HG02610 (cell line): ENCODE results near the gene ZBTB21.
"Not testable (repeated sequence)": the region's sequence is repeated elsewhere in the genome, so short reads cannot be mapped to it uniquely, and the experiment has no call there.

Experiments used
- ATAC-seq: cut with Tn5 transposase; IDR thresholded peaks from one replicate; pipeline ENCODE4 v1.9.1; 2021; ENCODE audit warnings: mild to moderate bottlenecking, moderate library complexity; ENCODE audit not compliant: unreplicated experiment

The ZBTB21 gene

DNA sequence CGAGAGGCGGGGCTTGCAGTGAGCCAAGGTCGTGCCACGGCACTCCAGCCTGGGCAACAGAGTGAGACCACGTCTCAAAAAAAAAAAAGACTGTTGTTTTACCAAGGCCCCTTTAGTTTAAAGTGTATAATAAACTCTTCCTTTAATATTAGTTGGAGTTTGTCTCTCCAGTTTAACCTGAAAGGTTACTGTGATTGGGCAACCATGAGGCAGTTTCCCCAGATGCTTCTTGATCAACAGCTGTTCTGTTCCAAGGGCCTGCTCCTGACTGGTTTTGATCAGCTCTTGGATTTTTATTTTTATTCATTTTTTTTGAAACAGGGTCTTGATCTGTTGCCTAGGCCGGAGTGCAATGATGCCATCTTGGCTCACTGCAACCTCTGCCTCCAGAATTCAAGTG lies 38.3 kb downstream of the ZBTB21 start:
- no peak for ATAC-seq

- no peak for ATAC-seq
These were observed 39.2 kb downstream of the ZBTB21 start for GRCh38 chr21:41970751-41971653.

GRCh38 chr21:41970106-41970391 lies 40.1 kb downstream of the ZBTB21 start:
- ATAC-seq = no peak

- ATAC-seq = no peak
These were observed 42.5 kb downstream of the ZBTB21 start for GRCh38 chr21:41967708-41968107.

GRCh38 chr21:41966872-41967621 lies 43.1 kb downstream of the ZBTB21 start:
- no peak for ATAC-seq

- no peak for ATAC-seq
These were observed 43.9 kb downstream of the ZBTB21 start for GRCh38 chr21:41966041-41966833.

GRCh38 chr21:41965461-41966013 lies 44.6 kb downstream of the ZBTB21 start:
- no peak for ATAC-seq

- ATAC-seq = no peak
These were observed 45.1 kb downstream of the ZBTB21 start for GRCh38 chr21:41965045-41965444.

- no peak for ATAC-seq
These were observed 46.0 kb downstream of the ZBTB21 start for GRCh38 chr21:41964171-41964570.

DNA sequence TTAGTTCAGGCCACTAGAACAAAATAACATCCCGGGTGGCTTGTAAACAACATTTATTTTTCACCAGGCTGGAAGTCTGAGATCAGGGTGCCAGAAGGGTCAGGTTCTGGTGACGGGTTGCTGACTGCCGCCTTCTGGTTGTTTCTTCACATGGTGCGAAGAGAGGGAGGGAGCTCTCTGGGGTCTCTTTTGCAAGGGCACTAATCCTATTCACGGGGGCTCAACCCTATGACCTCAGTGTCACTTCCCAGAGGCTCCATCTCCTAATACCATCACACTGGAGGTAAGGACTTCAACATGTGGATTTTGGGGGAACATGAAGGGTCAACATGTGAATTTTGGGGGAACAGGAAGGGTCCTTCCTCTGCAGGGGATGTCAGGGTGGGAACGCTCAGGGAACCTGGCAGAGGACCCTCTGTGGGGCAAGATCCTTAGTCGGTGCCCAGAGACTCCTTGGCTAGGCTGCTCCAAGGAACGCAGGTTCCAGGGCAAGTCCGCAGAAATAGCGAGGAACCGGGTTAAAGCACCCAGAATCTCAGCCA lies 47.7 kb downstream of the ZBTB21 start:
- no peak for ATAC-seq

DNA sequence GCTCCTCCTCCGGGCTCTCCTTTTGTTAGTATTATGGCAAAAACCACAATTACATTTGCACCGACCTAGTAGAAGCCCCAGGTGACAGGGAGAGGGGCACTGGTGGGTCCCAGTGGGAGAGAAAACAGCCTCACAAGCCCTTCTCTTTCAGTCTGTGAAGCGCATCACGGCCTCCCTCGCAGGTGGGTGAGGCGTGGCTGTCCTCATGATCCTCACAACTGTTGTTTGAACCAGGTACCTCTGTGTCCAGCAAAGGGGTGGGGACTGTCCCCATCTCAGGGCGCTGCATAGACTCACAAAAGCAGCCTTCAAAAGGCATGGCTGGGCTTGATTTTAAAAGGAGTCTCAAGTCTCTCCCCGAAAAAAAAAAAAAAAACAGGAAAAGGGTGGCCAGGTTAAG lies 48.4 kb downstream of the ZBTB21 start:
- no peak for ATAC-seq

DNA sequence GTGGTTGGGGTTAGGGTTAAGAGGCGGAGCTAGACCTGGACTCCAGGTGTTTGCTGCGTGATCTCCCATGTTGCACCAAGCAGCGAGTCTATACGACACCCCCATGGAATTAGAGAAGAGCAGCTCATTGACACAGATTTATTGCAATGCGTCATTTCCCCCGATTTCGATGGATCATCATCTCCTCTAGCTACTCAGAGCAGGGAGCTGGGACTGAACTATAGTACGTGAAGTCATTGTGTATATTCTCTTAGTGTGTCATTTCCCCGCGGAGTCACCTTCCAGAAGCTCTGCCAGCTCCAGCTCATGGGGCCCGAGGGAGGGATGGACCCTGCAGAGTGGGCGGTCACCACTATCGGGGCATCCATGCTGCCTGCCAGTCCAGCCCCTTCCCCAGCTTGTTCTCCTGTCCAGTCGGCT lies 48.9 kb downstream of the ZBTB21 start:
- no peak for ATAC-seq

DNA sequence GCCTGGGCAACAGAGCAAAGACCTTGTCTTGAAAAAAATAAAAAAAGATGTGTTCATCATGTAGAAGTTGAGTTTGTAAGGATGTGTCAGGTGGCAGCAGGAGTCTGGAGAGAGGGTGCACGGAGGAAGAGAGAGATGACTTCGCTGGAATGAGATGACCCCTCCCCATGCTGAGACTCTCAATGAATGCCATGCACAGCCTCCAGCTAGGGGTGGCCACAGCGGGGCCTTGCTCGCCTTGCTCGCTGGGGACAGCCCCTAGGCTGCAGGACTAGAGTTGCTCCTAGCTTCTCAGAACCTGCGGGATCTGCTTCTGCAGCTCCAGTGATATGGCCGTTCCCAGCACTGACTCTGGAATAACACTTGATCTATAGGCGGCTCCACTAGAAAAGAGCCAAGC lies 49.8 kb downstream of the ZBTB21 start:
- ATAC-seq = no peak

GRCh38 chr21:41959697-41960096 lies 50.5 kb downstream of the ZBTB21 start:
- not testable (repeated sequence) for ATAC-seq

DNA sequence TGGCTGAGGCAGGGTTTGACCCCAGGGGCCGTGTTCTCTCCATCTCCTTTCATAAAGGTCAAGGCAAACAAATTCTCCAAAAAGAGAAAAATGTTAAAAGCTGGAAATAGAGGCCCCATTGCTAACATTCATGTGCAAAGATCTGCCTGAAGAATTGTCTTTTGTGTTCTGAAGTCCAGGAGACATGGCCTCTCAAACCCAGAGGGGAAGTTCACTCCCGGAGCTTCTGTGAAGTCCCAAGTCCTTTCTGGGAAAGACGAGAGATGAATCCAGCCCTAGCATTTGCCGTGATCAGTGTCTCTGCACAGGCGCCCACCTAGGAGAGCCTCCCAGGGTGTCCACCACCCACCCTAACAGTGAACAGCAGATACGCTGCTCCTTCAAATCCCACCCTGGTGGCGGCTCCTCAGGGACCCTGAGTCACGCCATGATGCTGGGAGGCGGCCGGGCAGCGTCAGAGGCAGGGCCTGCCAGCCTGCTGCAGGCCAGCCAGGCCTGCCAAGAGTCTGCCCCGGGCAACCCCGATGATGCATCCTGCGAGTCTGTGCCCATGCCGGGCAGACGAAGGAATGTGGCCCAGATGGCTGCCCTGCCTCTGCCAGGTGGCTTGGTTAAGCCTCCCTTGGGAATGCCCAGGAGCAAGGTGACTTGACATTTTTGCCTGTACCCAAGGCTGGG lies 51.1 kb downstream of the ZBTB21 start:
- ATAC-seq = no peak

- ATAC-seq = no peak
These were observed 52.0 kb downstream of the ZBTB21 start for GRCh38 chr21:41957991-41958766.

DNA sequence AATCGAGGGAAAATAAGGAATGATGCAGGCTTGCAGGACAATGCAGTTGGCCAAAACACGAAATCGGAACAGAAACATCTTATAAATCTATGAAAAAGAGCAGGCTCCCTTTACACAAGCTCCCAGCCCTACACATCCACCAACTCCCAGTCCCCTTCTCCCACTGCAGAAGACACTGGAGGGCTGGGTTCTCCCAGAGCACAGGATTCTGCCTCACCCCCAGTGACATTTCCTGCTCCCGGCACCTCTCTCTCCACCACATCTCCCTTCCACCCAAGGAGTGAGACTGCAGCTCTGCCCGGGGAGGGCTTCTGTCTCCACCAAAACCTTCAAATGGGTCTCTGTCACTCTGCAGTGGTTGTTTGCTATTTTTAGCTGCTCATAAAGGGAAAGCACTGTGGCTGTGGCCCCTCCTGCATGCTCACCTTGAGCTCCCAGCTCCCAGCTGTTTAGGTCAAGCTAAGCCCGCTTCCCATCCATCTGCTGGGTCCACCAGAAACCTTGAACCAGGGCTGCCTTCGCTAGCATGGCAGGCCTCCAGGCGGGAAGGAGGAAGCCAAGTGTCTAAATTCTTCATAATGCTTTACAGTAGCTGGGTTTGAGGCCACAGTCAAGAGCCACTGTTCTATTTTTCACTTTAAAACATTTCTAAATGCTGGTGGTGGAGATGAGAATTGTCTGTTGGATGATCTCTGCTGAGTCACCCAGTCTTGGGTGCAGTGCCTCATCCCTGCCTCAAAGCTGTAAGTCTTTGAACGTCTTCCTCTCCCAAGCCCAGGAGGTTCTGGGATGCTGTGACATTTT lies 53.0 kb downstream of the ZBTB21 start:
- no peak for ATAC-seq

- no peak for ATAC-seq
These were observed 54.6 kb downstream of the ZBTB21 start for GRCh38 chr21:41955516-41955915.
